Measurements from ENCODE around the gene PCSK4. TPM values are rescaled to one million over a fixed set of nuclear protein-coding genes. Genes with fewer than 3 reads are reported as not detected.

PCSK4 gene
- total RNA-seq, 1 donor: 1.4 TPM

GRCh38 chr19:1495799-1496713 lies 5.9 kb upstream of the PCSK4 start:
- H3K27me3 ChIP-seq (ENCODE audit: insufficient read depth, low read length): peaks cover 17% of the 10 kb centered on the region
- no peaks in the 10 kb centered on the region for H3K9me3 ChIP-seq (ENCODE audit: low read depth, low read length)
- no peaks in the 10 kb centered on the region for H3K4me1 ChIP-seq (ENCODE audit: insufficient read depth, low read length)
- H3K4me2 ChIP-seq (ENCODE audit: insufficient read depth, low read length): no peak overlapping the region
- H3K27ac ChIP-seq (ENCODE audit: low read depth, low read length): no peak overlapping the region
- H3K79me2 ChIP-seq (ENCODE audit: insufficient read depth, low read length): no peaks in the 10 kb centered on the region
- H3K36me3 ChIP-seq (ENCODE audit: insufficient read depth, low read length): no peaks in the 10 kb centered on the region
- no peaks in the 10 kb centered on the region for H4K20me1 ChIP-seq (ENCODE audit: insufficient read depth, low read length)
- no peak overlapping the region for H3K4me3 ChIP-seq (ENCODE audit: insufficient read depth, low read length)
- no peak overlapping the region for H2AFZ ChIP-seq (ENCODE audit: low read length)
- DNase-seq (ENCODE audit: insufficient read length, low spot score, missing footprints): no peak
- TF ChIP-seq CTCF (IDR thresholded peaks at IDR 0.05; ENCODE audit: extremely low read depth, low read depth, low read length): no peak

- H3K4me3 ChIP-seq (ENCODE audit: insufficient read depth, low read length): no peak overlapping the region
- H3K79me2 ChIP-seq (ENCODE audit: insufficient read depth, low read length): no peaks in the 10 kb centered on the region
- H3K9me3 ChIP-seq (ENCODE audit: low read depth, low read length): no peaks in the 10 kb centered on the region
- no peak for TF ChIP-seq CTCF (IDR thresholded peaks at IDR 0.05; ENCODE audit: extremely low read depth, low read depth, low read length)
- H3K4me2 ChIP-seq (ENCODE audit: insufficient read depth, low read length): no peak overlapping the region
- no peaks in the 10 kb centered on the region for H4K20me1 ChIP-seq (ENCODE audit: insufficient read depth, low read length)
- no peak overlapping the region for H2AFZ ChIP-seq (ENCODE audit: low read length)
- peaks cover 17% of the 10 kb centered on the region for H3K27me3 ChIP-seq (ENCODE audit: insufficient read depth, low read length)
- H3K36me3 ChIP-seq (ENCODE audit: insufficient read depth, low read length): no peaks in the 10 kb centered on the region
- H3K4me1 ChIP-seq (ENCODE audit: insufficient read depth, low read length): no peaks in the 10 kb centered on the region
- no peak for DNase-seq (ENCODE audit: insufficient read length, low spot score, missing footprints)
- no peak overlapping the region for H3K27ac ChIP-seq (ENCODE audit: low read depth, low read length)
These were observed 5.1 kb upstream of the PCSK4 start for GRCh38 chr19:1495051-1495798.

GRCh38 chr19:1494115-1494815 lies 4.1 kb upstream of the PCSK4 start:
- no peak for TF ChIP-seq CTCF (IDR thresholded peaks at IDR 0.05; ENCODE audit: extremely low read depth, low read depth, low read length)
- Histone ChIP-seq H2AFZ (ENCODE audit: low read length) (no peak overlapping the region), H3K36me3 (ENCODE audit: insufficient read depth, low read length) (no peaks in the 10 kb centered on the region), H3K4me1 (ENCODE audit: insufficient read depth, low read length) (no peaks in the 10 kb centered on the region), H3K27me3 (ENCODE audit: insufficient read depth, low read length) (peaks cover 17% of the 10 kb centered on the region), H3K27ac (ENCODE audit: low read depth, low read length) (no peak overlapping the region), H3K79me2 (ENCODE audit: insufficient read depth, low read length) (no peaks in the 10 kb centered on the region), H4K20me1 (ENCODE audit: insufficient read depth, low read length) (no peaks in the 10 kb centered on the region), H3K4me3 (ENCODE audit: insufficient read depth, low read length) (no peak overlapping the region), H3K4me2 (ENCODE audit: insufficient read depth, low read length) (no peak overlapping the region), H3K9me3 (ENCODE audit: low read depth, low read length) (no peaks in the 10 kb centered on the region)
- no peak for DNase-seq (ENCODE audit: insufficient read length, low spot score, missing footprints)
